Activated CD8-positive, alpha-beta T cell treated with anti-CD3 and anti-CD28 coated beads for 36 hours (primary cell): Measurements from ENCODE around the gene RELB. TPM values are rescaled to one million over a fixed set of nuclear protein-coding genes. Genes with fewer than 3 reads are reported as not detected.

ENCODE experiments used
- ATAC-seq: fragments of 200-7000 bp; cut with Tn5 transposase; one replicate; pipeline ENCODE4 v1.10.0; 2021; ENCODE audit warnings: mild to moderate bottlenecking, moderate library complexity
- CTCF ChIA-PET: fragments of 350-600 bp; sonication (Branson Sonifier 250); formaldehyde crosslinking; loops from one replicate; lab custom pipeline; 2021; ENCODE audit warnings: antibody characterized with exemption; lab: Charles Lee
- POLR2A ChIA-PET: fragments of 350-600 bp; sonication (Branson Sonifier 250); formaldehyde crosslinking; loops from one replicate; lab custom pipeline; 2021; ENCODE audit warnings: antibody characterized with exemption; lab: Charles Lee
- DNase-seq: peaks from one replicate; pipeline ENCODE4 v3.0.0-alpha.2; 2020
- H3K27ac Mint-ChIP-seq: one replicate; pipeline ENCODE4 v1.8.0; 2021; ENCODE audit warnings: mild to moderate bottlenecking, mixed read lengths
- H3K27me3 Mint-ChIP-seq: one replicate; pipeline ENCODE4 v1.8.0; 2021; ENCODE audit warnings: mixed read lengths
- H3K36me3 Mint-ChIP-seq: one replicate; pipeline ENCODE4 v1.8.0; 2021; ENCODE audit warnings: low read depth, mixed read lengths
- H3K4me1 Mint-ChIP-seq: one replicate; pipeline ENCODE4 v1.8.0; 2021; ENCODE audit warnings: low read depth, mixed read lengths
- H3K4me3 Mint-ChIP-seq: one replicate; pipeline ENCODE4 v1.8.0; 2021; ENCODE audit warnings: mild to moderate bottlenecking, moderate library complexity, mixed read lengths
- H3K9me3 Mint-ChIP-seq: one replicate; pipeline ENCODE4 v1.8.0; 2021; ENCODE audit warnings: mixed read lengths
- CTCF ChIP-seq: fragments of 200-600 bp; IDR thresholded peaks from one replicate; pipeline ENCODE4 v1.8.0; 2022; ENCODE audit warnings: antibody characterized with exemption, mild to moderate bottlenecking
- intact Hi-C: fragments of 100-400 bp; cut with micrococcal nuclease; formaldehyde crosslinking; loops from one replicate; pipeline ENCODE4 v1.10.0; 2022
- total RNA-seq, 2 experiments: library from RNA; stranded (reverse); gene quantifications; one replicate each; pipeline ENCODE4 v1.2.3, GENCODE V29; 2021

The RELB gene
- total RNA-seq, 2 experiments from 2014 or later: 37.6 to 37.9 TPM

- DNase-seq: peak; percentile 87
- H3K36me3 Mint-ChIP-seq: peaks cover 21% of the 10 kb centered on the region
- intact Hi-C loops: no loop called here
- peak; percentile 87 for ATAC-seq
- H3K4me3 Mint-ChIP-seq: peak overlapping the region; percentile 39
- peak overlapping the region; percentile 88 for H3K27ac Mint-ChIP-seq
- peaks cover 9% of the 10 kb centered on the region for H3K4me1 Mint-ChIP-seq
- TF ChIP-seq CTCF: peak; percentile 61
- ChIA-PET POLR2A (interaction anchor here (0.6 to 1.5 kb wide), 5 partner anchors 16 to 867 kb away, joined by 3 to 4 read pairs (median 3); partner anchors contain the start of genes CLASRP and RELB), CTCF (interaction anchor here (0.8 to 1.3 kb wide), 5 partner anchors 14 to 170 kb away, joined by 3 to 6 read pairs (median 3); partner anchors contain the start of gene CLASRP)
- no peaks in the 10 kb centered on the region for H3K27me3 Mint-ChIP-seq
- no peaks in the 10 kb centered on the region for H3K9me3 Mint-ChIP-seq
Measured at GRCh38 chr19:45016388-45017314, 15.4 kb downstream of the RELB start.

- Mint-ChIP-seq H3K4me1 (peaks cover 9% of the 10 kb centered on the region), H3K27ac (no peak overlapping the region), H3K4me3 (no peak overlapping the region), H3K27me3 (no peaks in the 10 kb centered on the region), H3K9me3 (no peaks in the 10 kb centered on the region), H3K36me3 (peaks cover 26% of the 10 kb centered on the region)
- POLR2A ChIA-PET: interaction anchor here (1.0 to 1.7 kb wide), 3 partner anchors 10 to 19 kb away, joined by 3 to 4 read pairs (median 3); partner anchors contain the start of gene CLASRP
- intact Hi-C loops: no loop called here
- CTCF ChIA-PET: interaction anchor here (1.7 kb wide), 1 partner anchor 41 kb away, joined by 6 read pairs; no protein-coding TSS in a partner anchor
- no peak for DNase-seq
- no peak for ATAC-seq
- no peak for TF ChIP-seq CTCF
Measured at GRCh38 chr19:45019187-45019586, 17.9 kb downstream of the RELB start.

GRCh38 chr19:45020071-45020470, 18.8 kb downstream of the RELB start:
- no peak for ATAC-seq
- POLR2A ChIA-PET: interaction anchor here (1.0 to 1.3 kb wide), 2 partner anchors 13 to 19 kb away, joined by 3 read pairs; partner anchors contain the start of gene CLASRP
- H3K9me3 Mint-ChIP-seq: no peaks in the 10 kb centered on the region
- H3K4me1 Mint-ChIP-seq: peaks cover 9% of the 10 kb centered on the region
- no peak for TF ChIP-seq CTCF
- H3K27ac Mint-ChIP-seq: no peak overlapping the region
- no peak overlapping the region for H3K4me3 Mint-ChIP-seq
- intact Hi-C loops: no loop called here
- no peak for DNase-seq
- CTCF ChIA-PET: interaction anchor here (1.7 kb wide), 1 partner anchor 40 kb away, joined by 6 read pairs; no protein-coding TSS in a partner anchor
- H3K36me3 Mint-ChIP-seq: peaks cover 24% of the 10 kb centered on the region
- H3K27me3 Mint-ChIP-seq: no peaks in the 10 kb centered on the region

- ChIA-PET POLR2A (no interaction called here), CTCF (interaction anchor here (1.4 kb wide), 1 partner anchor 17 kb away, joined by 3 read pairs; the partner anchor contains the start of gene CLASRP)
- no peaks in the 10 kb centered on the region for H3K9me3 Mint-ChIP-seq
- no peak overlapping the region for H3K27ac Mint-ChIP-seq
- no peak for TF ChIP-seq CTCF
- no peak for ATAC-seq
- intact Hi-C loops: no loop called here
- DNase-seq: no peak
- no peaks in the 10 kb centered on the region for H3K27me3 Mint-ChIP-seq
- H3K4me1 Mint-ChIP-seq: peaks cover 1% of the 10 kb centered on the region
- peaks cover 30% of the 10 kb centered on the region for H3K36me3 Mint-ChIP-seq
- no peak overlapping the region for H3K4me3 Mint-ChIP-seq
Measured at GRCh38 chr19:45021971-45022370, 20.7 kb downstream of the RELB start.

DNA sequence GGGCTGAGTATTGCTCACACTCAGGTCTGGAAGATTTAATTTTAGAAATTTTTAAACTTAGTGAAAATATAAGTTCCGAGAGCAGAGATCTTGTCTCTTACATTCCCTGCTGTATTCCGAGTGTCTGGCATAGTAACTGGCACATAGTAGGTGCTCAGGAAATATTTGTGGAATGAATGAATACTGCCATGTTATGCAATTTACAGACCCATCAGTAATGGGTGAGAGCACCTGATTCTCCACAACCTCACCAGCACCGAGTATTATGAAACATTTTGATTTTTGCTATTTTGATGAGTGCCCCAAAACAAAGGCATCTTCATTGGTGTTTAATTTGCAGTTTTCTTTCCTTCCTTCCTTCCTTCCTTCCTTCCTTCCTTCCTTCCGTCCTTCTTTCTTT, 21.8 kb downstream of the RELB start:
- H3K4me1 Mint-ChIP-seq: no peaks in the 10 kb centered on the region
- ChIA-PET CTCF (no interaction called here), POLR2A (no interaction called here)
- peaks cover 32% of the 10 kb centered on the region for H3K36me3 Mint-ChIP-seq
- TF ChIP-seq CTCF: no peak
- H3K27ac Mint-ChIP-seq: no peak overlapping the region
- DNase-seq (no peak), ATAC-seq (no peak)
- no peak overlapping the region for H3K4me3 Mint-ChIP-seq
- H3K27me3 Mint-ChIP-seq: no peaks in the 10 kb centered on the region
- intact Hi-C loops: no loop called here
- H3K9me3 Mint-ChIP-seq: no peaks in the 10 kb centered on the region
